ENCODE measurements around the gene CARD18.

Gene CARD18, protein sequence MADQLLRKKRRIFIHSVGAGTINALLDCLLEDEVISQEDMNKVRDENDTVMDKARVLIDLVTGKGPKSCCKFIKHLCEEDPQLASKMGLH

DNA sequence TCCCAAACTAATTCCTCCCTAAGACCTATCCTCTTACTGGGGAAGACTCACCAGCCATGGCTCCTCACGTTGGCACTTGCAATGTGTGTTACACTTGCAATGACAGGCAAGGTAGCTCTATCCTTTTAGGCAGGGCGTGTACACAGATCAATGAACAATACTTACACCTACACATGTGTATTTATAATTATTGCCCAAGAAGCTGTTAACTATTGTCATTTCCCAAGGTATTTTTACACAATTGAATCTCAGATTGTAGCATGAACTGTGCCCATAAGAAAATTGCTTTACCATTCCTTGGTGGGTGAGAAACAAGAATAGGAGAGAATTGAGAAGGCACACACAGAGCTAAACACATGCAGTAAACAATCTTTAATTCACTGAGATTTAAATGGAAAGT lies at the start of gene CARD18:
Gene CARD18 (minus strand): TSS at position 101 of the 400 bp plus-strand sequence. CDS start 43 bp downstream, at position 58.
- DNase-seq: no peak

DNA sequence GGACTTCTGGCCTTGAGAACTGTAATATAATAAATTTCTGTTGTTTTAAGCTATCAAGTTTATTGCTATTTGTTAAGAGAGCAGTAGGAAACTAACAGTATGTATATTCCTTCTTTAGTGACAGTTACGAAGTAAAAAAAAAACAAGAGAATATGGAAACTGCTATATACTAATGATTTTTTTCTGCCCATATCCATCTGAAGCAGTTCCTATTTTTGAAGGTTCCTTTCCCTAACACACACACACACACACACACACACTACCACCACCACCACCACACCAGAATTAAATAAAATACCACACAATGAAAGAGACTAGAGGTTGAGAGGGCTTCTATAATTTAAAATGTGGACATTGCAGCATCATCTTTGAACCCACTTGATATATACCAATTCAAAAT lies 44.4 kb upstream of the CARD18 start:
- DNase-seq: no peak

DNA sequence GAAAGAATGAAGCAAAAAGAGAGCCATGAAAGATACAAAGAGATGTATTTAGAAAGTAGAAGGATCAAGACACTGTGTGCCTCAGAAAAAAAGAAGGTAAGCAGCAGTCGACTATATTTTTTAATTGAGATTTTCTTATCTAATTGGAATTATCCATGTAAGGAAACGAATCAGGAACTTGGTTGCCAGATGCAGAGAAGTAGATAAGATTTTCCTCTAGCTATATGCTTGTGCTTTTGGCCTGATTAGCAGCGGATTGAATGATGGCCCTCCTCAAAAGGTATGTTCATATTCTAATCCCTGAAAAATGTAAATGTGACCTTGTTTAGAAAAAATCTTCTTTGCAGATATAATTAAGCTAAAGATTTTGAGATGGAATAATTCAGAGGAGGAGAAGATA lies 43.9 kb upstream of the CARD18 start:
- no peak for DNase-seq

DNA sequence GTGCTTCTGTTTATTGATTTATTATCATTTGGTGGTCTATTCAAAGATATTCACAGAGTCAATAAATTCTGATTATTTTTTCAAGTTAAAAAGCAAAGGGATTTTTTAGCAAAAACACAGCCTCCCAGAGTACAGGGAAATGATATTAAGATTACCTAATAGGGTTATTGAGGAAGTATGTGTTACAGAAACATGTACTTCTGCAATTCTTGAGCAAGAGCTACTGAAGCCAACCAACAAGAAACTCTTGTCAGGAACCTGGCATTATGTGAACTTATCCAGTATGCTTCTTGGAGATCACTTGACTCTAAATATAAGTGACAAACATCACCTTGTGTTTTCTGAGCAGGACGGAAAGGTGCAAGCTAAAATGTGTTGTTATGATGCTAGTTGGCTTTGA lies 42.0 kb upstream of the CARD18 start:
- no peak for DNase-seq

DNA sequence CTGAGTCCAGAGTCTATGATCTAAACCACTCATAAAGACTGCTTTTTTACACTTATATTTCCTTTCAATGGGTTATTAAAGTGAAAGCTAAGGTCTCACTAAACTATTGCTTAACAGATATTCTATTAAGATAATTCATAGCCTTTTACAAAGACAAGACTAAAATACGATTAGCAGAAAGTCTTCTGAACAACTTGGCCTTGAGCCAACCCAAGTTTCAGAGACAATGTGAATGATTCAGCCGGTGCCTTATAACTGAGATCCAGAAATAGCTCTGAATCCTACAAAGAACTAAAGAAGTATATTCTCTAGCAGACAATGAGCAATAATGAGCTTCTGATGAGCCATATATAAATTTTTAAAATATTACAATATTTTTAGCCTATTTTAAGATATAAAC lies 41.5 kb upstream of the CARD18 start:
- no peak for DNase-seq

DNA sequence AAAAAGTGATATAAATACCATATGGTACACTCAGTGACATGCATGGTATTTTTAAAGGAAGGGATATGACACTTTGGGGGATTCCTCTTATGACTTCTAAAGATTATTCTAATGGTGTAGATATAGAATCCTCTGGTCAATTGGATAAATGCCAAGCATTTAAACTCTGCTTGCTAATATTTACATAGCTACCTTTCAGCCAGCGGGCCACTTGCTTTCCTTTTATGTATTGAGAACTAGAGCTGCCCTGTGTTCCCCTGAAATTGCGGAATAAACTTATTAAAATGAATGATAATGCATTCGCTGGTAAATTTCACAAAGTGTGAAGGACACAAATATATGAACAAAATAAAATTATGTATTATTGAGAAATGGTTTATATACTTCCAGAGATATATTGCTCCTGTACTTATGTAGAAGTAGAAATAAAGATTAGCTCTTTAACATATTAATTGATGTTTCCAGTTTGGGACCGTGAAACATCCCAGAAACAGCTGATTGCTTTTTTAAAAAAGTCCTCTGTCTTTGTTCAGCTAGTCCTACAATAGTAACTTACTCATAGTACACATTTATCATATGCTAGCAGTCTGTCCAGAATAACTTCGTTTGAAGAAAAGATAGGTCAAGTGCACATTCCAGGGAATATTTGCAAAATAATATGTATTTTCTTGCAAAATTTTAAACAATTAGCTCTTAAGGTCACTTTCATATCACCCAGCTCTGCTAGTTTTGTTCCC lies 40.1 kb upstream of the CARD18 start:
- no peak for DNase-seq

DNA sequence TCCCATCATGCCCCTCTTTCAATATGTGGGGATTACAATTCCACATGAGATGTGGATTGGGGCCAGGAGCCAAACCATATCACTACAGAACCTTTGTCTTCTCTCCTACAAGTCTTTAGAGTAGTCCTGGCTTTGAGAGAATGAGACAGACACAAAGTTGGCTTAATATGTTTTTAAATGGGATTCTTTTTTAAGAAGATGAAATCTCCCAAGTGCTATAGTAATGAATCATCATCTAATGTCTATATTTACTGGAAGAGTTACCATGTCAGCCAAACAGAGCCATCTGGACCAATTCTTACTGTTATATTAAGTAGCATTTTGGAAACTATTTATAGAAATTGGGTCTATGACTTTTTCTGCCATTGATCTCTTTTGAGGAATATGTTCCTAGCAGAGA lies 38.1 kb upstream of the CARD18 start:
- no peak for DNase-seq

DNA sequence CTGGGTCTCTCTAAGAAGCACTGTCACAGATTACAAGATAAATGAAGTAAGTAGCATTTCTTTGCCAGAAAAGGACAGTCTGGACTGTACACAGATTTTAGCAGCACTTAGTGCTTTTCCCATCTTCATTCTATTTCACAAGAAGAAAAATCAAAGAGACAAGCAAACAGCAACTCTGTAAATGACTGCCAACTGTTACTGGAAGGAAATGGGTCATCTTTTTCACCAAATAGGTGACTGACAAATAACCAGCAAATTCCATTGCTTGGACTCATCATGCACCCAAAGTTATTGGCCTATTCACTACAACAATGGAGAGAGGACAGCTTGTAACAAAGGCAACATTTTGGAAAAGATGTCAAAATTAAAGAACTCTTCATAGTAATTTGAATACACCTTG lies 28.9 kb upstream of the CARD18 start:
- no peak for DNase-seq

DNA sequence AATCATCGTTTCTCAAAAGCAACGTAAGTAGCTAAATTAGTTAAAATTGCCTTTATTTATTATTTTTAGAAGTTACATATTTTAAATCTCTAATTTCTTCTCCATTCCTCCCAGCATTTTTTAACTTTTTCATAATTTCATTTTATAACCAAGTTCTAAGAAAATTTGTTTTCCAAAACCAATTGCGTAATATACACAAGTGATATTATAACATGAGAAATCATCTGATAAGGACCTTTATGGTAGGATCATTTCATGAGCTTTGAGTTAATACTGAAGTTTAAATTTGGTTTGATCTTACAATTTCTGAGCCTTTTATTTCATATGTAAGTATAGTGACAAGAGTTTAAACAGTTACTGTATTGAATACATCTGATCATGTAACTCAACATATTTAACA lies 27.7 kb upstream of the CARD18 start:
- DNase-seq: no peak

DNA sequence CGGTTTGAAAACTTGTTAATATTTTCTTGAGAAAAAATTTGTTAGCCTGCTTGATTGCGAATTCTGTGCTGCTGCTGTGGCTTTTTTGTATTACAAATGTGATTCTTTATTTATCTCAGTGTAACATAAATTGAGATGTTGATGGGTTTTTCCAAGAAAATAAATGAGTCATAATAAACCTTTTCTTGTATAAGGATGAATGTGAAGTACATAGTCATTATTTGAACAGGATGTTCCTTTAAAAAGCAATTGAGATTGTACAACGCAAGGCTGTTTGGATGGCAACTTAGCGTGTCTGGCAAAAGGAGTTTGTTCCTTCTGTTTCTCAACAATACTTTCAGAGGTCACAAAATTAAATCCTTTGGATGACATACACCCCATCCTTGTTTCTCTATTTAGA lies 24.6 kb upstream of the CARD18 start:
- DNase-seq: no peak

DNA sequence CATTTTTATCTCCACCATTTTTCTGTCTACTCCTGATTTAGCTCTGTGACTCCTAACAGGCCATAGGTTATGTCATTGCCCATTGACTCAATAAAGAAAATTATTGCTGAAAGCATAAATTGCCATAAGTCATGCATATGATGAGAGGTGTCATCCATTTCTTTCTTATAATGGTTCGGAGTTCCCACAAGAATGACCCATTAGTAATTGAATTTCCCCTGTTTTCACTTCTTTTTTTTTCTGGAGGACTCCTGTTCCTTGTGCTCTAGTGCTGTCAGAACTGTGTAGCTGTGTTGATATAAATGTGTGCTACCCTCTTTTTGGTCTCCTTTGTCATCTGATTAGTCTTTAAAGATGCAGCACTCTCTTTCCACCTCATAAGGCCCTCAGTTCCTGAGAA lies 22.9 kb upstream of the CARD18 start:
- DNase-seq: no peak

DNA sequence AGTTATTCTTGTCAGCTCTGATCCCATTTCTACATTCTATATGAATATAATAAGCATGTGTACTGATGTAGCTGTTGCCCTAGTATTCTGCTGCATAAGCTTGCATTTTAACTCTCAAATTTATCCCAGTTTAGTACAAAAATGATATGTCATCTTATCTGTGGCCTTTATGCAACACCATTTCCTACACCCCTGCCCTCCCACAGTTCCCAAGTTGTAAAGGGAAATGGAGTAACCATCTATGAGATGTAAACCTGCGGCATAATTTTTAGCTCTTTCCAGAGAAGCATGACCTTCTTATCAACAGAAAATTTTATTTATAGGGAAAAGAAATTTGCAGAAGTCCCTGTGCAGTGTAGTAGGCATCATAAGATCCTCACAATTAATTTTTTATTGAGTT lies 18.9 kb upstream of the CARD18 start:
- DNase-seq: no peak

DNA sequence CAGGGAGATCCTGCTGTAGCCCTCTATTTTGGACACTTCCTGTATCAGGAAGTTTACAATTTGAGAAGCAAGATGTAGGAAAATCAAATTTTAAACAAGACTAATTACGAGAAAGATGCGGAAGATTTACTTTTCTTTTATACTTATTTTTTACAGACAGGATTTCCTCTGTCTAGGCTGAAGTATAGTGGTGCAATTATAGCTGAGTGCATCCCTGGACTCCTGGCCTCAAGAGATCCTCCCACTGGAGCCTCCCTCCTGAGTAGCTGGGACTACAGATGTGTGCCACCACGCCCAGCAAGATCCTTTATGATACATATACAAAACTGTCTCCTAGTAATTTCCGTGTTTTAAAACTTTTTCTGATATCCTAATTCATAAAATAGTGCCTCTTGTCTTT lies 17.2 kb upstream of the CARD18 start:
- DNase-seq: no peak

DNA sequence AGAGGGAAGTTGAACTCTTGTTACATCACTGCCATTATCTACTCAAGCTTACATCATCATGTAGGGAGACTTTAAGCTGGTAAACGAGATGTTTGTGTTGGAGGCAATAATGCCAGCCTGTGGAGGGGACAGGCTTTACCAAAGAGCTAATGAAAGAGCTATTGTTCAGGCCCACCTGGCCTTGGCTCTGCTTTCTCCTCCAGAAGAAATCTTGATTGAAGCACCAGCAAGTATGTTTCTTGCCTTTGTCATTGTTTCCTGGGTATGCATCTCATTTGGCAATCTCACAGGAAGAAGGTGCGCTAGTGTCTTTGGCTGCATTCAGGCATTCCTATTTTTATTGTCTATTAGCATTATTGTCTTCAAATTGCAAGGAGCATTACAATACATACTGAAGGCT lies 16.7 kb upstream of the CARD18 start:
- DNase-seq: no peak

DNA sequence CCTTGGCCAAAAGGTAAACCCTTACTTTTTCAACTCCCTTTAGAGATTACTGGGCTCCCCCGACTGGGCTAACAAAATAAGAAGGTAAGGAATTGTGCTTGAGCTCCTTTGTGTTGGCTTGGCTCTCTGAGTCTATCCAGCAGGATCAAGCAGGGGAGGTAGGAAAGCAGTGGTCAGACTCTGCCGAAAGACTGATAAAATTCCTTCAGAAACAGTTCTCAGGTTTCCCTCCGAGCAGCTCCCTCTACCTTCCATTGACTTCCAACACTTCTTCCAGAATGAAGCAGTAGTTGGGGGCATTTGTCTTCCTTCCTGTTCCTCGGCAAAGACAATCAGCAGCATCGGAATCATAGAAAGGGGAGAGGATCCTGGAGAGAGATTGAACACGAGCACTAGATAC lies 16.1 kb upstream of the CARD18 start:
- DNase-seq: no peak

DNA sequence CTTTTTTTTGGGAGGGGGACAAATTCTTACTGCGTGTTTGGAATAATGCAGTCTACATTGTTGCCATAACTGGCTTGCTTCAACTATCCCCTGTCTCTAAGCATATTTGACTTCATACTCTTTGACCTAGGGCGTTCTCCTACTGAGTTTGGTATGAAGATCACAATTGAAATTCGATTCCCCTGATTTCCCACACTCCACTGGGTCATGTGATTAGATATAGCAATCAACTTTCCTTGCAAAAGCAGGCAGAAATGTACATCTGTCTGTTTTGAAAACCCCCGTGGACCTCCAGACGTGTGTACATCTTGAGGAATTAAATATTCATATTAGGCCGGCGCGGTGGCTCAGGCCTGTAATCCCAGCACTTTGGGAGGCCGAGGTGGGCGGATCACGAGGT lies 13.8 kb upstream of the CARD18 start:
- no peak for DNase-seq

DNA sequence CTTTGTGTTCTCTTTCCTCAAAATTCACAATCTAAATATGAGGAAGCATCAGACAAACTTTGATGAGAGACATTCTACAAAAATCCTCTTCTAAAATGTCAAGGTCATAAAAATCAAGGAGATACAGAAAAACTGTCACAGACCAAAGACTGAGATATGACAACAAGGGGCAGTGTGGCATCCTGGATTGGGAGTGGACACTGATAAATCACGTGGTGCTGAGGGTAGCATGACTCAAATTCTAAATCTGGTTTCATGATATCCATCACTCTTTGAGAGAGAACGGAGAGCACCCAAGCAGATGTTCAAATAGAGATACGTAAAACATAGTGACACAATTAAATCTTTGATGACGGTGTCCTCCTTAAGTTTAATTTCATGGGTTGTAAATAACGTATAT lies 13.0 kb upstream of the CARD18 start:
- DNase-seq: no peak

DNA sequence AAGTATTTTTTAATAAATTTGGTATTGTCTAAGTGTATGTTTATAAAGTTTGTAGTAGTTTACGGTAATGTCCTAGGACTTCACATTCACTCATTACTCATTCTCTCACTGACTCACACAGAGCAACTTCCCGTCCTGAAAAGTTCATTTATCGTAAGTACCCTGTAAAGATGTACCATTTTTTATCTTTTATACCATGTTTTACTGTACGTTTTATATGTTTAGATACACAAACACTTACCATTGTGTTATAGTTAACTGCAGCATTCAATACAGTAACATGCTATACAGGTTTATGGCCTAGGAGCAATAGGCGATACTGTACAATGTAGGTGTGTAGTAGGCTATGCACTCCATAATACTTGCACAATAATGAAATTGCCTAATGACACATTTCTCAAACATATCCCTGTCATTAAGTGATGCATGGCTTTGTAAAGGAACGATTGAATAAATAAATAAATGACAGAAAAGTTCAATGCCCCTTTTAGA lies 12.5 kb upstream of the CARD18 start:
- DNase-seq: no peak

DNA sequence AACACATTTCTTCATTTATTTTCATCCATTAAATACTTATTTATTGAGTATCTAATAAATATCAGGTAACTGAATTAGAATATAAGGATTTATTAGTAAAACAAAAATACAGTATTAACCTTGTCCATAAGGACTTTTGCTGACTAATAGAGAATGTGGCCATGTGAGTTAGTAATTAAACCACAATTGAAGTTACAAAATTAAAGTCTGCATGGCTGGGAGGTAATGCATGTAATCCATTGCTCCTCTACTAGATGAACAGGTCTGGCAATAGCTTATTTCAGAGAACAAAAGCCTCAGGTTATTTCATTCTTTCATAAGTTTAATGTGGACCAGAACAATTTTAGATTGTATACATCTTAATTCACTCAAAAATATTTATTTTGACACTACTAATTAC lies 9.9 kb upstream of the CARD18 start:
- DNase-seq: no peak

DNA sequence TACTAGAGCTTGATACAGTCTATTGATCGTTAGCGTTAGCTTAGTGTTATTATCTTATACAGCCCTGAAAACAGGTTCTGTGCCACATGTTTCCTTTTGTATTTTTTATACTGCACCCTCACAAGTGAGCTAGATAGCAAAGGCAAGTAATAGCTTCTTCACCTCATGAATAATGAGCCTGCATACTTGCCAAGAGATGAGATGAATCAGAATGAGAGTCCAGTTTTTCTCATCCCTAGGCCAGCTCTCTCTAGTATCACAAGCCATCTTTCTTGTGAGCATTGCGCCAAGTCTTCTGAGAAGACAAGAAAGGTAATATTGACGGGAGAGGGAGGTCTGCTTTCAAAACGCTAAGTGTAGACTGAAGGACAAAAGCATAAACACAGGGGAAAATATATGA lies 8.7 kb upstream of the CARD18 start:
- DNase-seq: no peak

DNA sequence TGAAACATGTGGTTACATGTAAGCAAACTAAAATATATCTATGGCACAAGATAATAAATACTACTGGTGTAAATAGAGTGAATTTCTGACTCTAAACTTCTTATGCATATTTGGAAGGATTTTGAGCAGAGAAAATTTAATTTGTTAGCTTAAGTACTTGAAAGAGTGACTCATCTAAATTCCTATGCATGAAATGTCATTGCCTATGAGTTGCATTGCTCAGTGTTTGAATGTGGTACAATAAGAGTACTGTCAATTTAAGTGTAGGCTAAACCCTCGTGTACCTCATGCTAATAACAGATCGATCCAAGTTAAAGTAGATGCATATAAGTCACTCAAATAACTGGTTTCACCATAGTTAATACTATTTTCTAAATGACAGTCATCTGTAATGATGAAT lies 5.3 kb upstream of the CARD18 start:
- no peak for DNase-seq

DNA sequence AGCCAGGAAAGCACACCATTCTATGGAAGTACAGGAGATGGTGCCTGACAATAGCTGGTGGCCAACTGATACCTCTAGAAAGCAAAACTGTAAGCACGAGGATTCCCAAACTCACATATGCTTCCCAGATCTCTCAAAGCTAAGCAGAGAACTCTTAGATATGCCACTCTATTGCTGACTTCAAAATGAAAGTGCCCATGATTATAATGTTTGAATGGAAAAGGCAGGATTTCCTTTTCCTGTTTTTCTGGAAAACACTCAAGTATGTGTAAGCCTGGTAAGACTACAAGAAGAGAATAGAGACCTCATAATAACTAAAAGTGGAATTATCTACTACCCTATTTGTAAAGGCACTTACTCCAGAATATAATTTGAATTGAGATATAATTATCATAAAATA lies 2.6 kb upstream of the CARD18 start:
- no peak for DNase-seq

DNA sequence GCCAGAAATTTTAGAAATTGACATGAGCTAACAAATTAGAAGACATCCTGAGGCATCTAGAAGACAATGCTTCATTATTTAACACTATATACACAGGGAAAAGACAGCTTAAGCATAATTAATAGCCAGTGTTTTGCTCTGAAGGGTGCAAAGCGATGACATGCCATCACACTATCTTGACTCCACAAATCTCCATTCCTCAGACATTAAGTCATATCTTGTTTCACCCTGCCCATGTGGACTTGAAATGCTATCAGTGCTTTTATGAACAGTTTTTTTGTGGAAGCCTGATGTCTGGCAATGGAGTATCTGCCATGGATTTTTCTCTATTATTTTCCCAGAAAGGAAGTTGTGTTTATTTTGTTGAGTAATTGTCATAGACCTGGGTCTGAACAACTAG lies 2.3 kb downstream of the CARD18 start:
- no peak for DNase-seq

DNA sequence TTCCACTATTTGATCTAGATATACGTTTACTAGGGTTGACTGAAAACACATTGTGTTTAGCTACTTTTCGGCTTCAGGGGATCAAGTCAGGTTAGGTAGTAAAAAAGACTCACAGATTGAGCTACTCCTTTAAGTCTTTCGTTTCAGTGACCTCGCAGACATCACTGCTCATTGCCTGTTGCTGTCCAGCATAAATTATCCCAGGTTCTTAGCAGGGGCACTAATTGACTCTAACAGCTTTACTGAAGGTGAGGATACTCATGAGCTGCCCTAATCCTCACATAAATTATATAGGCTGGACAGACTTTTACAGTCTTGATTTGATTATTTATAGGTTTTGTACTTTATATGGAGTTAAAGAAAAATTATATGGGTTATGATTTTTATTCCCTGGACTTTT lies 3.7 kb downstream of the CARD18 start:
- no peak for DNase-seq

Data from activated naive CD4-positive, alpha-beta T cell treated with Interleukin-2 at 50 U/mL for 16 hours (primary cell).